GM23338 (cell line): ENCODE measurements around the gene ZNF532. TPM values are rescaled to one million over a fixed set of nuclear protein-coding genes. Genes with fewer than 3 reads are reported as not detected.

Experiments
- ATAC-seq: fragments of 200-7000 bp; cut with Tn5 transposase; 3 replicates; pipeline ENCODE4 v1.9.1; 2020
- DNase-seq: peaks from one replicate; pipeline ENCODE4 v3.0.0-alpha.2; 2015; ENCODE audit warnings: low spot score
- H2AFZ ChIP-seq: fragments of 200-600 bp; sonication (generic); 2 replicates; pipeline ENCODE4 v1.8.0; 2016; ENCODE audit warnings: antibody characterized with exemption, mild to moderate bottlenecking, moderate library complexity
- H3F3A ChIP-seq: fragments of 200-600 bp; sonication (generic); replicated peaks from 2 replicates; pipeline ENCODE4 v1.8.0; 2017; ENCODE audit warnings: antibody characterized with exemption, mixed run types, low read depth
- H3K27ac ChIP-seq: fragments of 200-600 bp; sonication (generic); 2 replicates; pipeline ENCODE4 v1.6.1; 2016; ENCODE audit warnings: low read depth
- H3K27me3 ChIP-seq: fragments of 200-600 bp; sonication (generic); 2 replicates; pipeline ENCODE4 v1.8.0; 2016; ENCODE audit warnings: mild to moderate bottlenecking, mixed run types, moderate library complexity; ENCODE audit not compliant: insufficient read depth
- H3K36me3 ChIP-seq: fragments of 200-600 bp; sonication (generic); 2 replicates; pipeline ENCODE4 v1.8.0; 2016; ENCODE audit warnings: mild to moderate bottlenecking; ENCODE audit not compliant: insufficient read depth
- H3K4me1 ChIP-seq: fragments of 200-600 bp; sonication (generic); 2 replicates; pipeline ENCODE4 v1.8.0; 2016; ENCODE audit warnings: mild to moderate bottlenecking, moderate library complexity; ENCODE audit not compliant: insufficient read depth
- H3K4me2 ChIP-seq: fragments of 200-600 bp; sonication (generic); 2 replicates; pipeline ENCODE4 v1.7.1; 2017; ENCODE audit warnings: mixed run types
- H3K4me3 ChIP-seq: fragments of 200-600 bp; sonication (generic); 2 replicates; pipeline ENCODE4 v1.6.1; 2016; ENCODE audit warnings: mixed run types
- H3K79me2 ChIP-seq: fragments of 200-600 bp; sonication (generic); replicated peaks from 2 replicates; pipeline ENCODE4 v1.8.0; 2017; ENCODE audit warnings: mild to moderate bottlenecking; ENCODE audit not compliant: insufficient read depth
- H3K9me2 ChIP-seq: fragments of 200-600 bp; sonication (generic); 2 replicates; pipeline ENCODE4 v1.8.0; 2017; ENCODE audit not compliant: insufficient read depth
- H4K20me1 ChIP-seq: fragments of 200-600 bp; sonication (generic); replicated peaks from 2 replicates; pipeline ENCODE4 v1.8.0; 2017; ENCODE audit warnings: mild to moderate bottlenecking; ENCODE audit not compliant: insufficient read depth
- H3K27ac Mint-ChIP-seq: 2 replicates; pipeline ENCODE4 v1.8.0; 2020; ENCODE audit warnings: inconsistent platforms, mild to moderate bottlenecking, moderate library complexity, mixed read lengths
- H3K27me3 Mint-ChIP-seq: 3 replicates; pipeline ENCODE4 v1.8.0; 2022; ENCODE audit warnings: low read depth, mild to moderate bottlenecking, moderate library complexity, mixed read lengths, inconsistent platforms; ENCODE audit not compliant: insufficient read depth, poor library complexity
- H3K36me3 Mint-ChIP-seq: 3 replicates; pipeline ENCODE4 v1.8.0; 2021; ENCODE audit warnings: low read depth, mild to moderate bottlenecking, inconsistent platforms, moderate library complexity, mixed read lengths
- H3K4me1 Mint-ChIP-seq: 3 replicates; pipeline ENCODE4 v1.8.0; 2020; ENCODE audit warnings: mild to moderate bottlenecking, inconsistent platforms, mixed read lengths
- H3K4me3 Mint-ChIP-seq: 3 replicates; pipeline ENCODE4 v1.8.0; 2021; ENCODE audit warnings: moderate library complexity, mild to moderate bottlenecking, inconsistent platforms, mixed read lengths
- H3K9me3 Mint-ChIP-seq: 3 replicates; pipeline ENCODE4 v1.8.0; 2020; ENCODE audit warnings: moderate library complexity, mild to moderate bottlenecking, inconsistent platforms, mixed read lengths
- CREB1 ChIP-seq: fragments of 250-450 bp; sonication (Bioruptor Pico); IDR thresholded peaks from 2 replicates; pipeline ENCODE4 v1.5.0; 2020; ENCODE audit warnings: low read depth, mild to moderate bottlenecking, moderate library complexity
- CTCF ChIP-seq, 2 experiments: fragments of 200-600 bp in 1 of 2; sonication (generic) in 1 of 2; conservative IDR thresholded peaks; 2 replicates each; pipeline versions ENCODE4 v1.5.1 to v1.6.1; 2016 to 2017; ENCODE audit warnings: antibody characterized with exemption in 2 of 2, low read depth in 2 of 2, mild to moderate bottlenecking in 2 of 2, moderate library complexity in 1 of 2
- ETS1 ChIP-seq: IDR thresholded peaks from 2 replicates; pipeline ENCODE4 v1.6.1; 2016; ENCODE audit warnings: antibody characterized with exemption
- EZH2 ChIP-seq: fragments of 200-600 bp; sonication (generic); IDR thresholded peaks from one replicate; pipeline ENCODE4 v1.8.0; 2017; ENCODE audit warnings: antibody characterized with exemption, mild to moderate bottlenecking, low read depth; ENCODE audit not compliant: unreplicated experiment
- EZH2phosphoT487 ChIP-seq: fragments of 200-600 bp; sonication (generic); IDR thresholded peaks from one replicate; pipeline ENCODE4 v1.8.1; 2018; ENCODE audit warnings: antibody characterized with exemption; ENCODE audit not compliant: unreplicated experiment
- JUNB ChIP-seq: IDR thresholded peaks from one replicate; pipeline ENCODE4 v1.6.1; 2016; ENCODE audit warnings: antibody characterized with exemption; ENCODE audit not compliant: unreplicated experiment
- NANOG ChIP-seq: IDR thresholded peaks from 2 replicates; pipeline ENCODE4 v1.6.1; 2016; ENCODE audit warnings: antibody characterized with exemption, borderline replicate concordance
- POLR2AphosphoS5 ChIP-seq: IDR thresholded peaks from 2 replicates; pipeline ENCODE4 v1.6.1; 2016; ENCODE audit warnings: antibody characterized with exemption, low read depth
- REST ChIP-seq: IDR thresholded peaks from one replicate; pipeline ENCODE4 v1.6.1; 2018; ENCODE audit warnings: antibody characterized with exemption; ENCODE audit not compliant: unreplicated experiment
- STAT1 ChIP-seq: IDR thresholded peaks from one replicate; pipeline ENCODE4 v1.6.1; 2016; ENCODE audit warnings: antibody characterized with exemption; ENCODE audit not compliant: unreplicated experiment
- ZNF114 ChIP-seq: fragments of 250-450 bp; sonication (Bioruptor Pico); IDR thresholded peaks from 2 replicates; pipeline ENCODE4 v1.5.0; 2020; ENCODE audit warnings: mild to moderate bottlenecking, moderate library complexity
- ZNF331 ChIP-seq: fragments of 250-450 bp; sonication (Bioruptor Pico); IDR thresholded peaks from 2 replicates; pipeline ENCODE4 v1.5.0; 2020; ENCODE audit warnings: low read depth, mild to moderate bottlenecking, moderate library complexity
- ZNF462 ChIP-seq: fragments of 250-450 bp; sonication (Bioruptor Pico); IDR thresholded peaks from 2 replicates; pipeline ENCODE4 v1.5.0; 2020; ENCODE audit warnings: mild to moderate bottlenecking, moderate library complexity
- polyA plus RNA-seq: library from polyadenylated mRNA; unstranded; fragments of >200 nt; fragmentation: Nextera tagmentation; extraction: Ambion mirVana; gene quantifications from 2 replicates; pipeline ENCODE4 v1.2.1, GENCODE V29; 2016
- total RNA-seq: library from RNA; depleted of rRNA; stranded (reverse); fragments of >200 nt; shearing (Covaris generic); gene quantifications from 2 replicates; pipeline ENCODE4 v1.2.3, GENCODE V29; 2014

The ZNF532 gene
- total and polyA plus RNA-seq, 2 experiments from 2014 or later, result 51.5 to 225 TPM

GRCh38 chr18:58997811-58998337 lies 133.2 kb downstream of the ZNF532 start:
- DNase-seq, result no peak
- no peak overlapping the region for H3K4me3 ChIP-seq

More at GRCh38 chr18:58997811-58998337, 133.2 kb downstream of the ZNF532 start:
- Histone ChIP-seq H3K4me2 (no peak overlapping the region), H3K36me3 (no peaks in the 10 kb centered on the region), H3K4me1 (peaks cover 30% of the 10 kb centered on the region), H4K20me1 (no peaks in the 10 kb centered on the region), H2AFZ (no peak overlapping the region), H3K79me2 (no peaks in the 10 kb centered on the region), H3K9me2 (peaks cover 2% of the 10 kb centered on the region; the same call in 1 of the 2 replicates), H3K27ac (no peak overlapping the region), H3K27me3 (no peaks in the 10 kb centered on the region), H3F3A (0 out of 2 replicates have a peak, but pooled peaks cover 3% of the 10 kb centered on the region)
- TF ChIP-seq EZH2phosphoT487 (no peak), NANOG (no peak), EZH2 (no peak), ETS1 (no peak), ZNF114 (CRISPR knock-in tag) (no peak), REST (no peak), STAT1 (no peak), CTCF (conservative IDR thresholded peaks at IDR 0.05; ENCODE audit: low read depth in 2 of 2) (no peak), ZNF331 (CRISPR knock-in tag) (no peak), CREB1 (CRISPR knock-in tag) (no peak), POLR2AphosphoS5 (no peak), JUNB (no peak), ZNF462 (CRISPR knock-in tag) (no peak)
- Mint-ChIP-seq H3K27me3 (peaks cover 4% of the 10 kb centered on the region), H3K9me3 (no peaks in the 10 kb centered on the region), H3K36me3 (no peaks in the 10 kb centered on the region), H3K4me3 (no peak overlapping the region), H3K4me1 (peaks cover 31% of the 10 kb centered on the region), H3K27ac (no peak overlapping the region)
- no peak for ATAC-seq
